GM23338 (cell line): ENCODE measurements around the gene SGK1.

Experiments
- EZH2 ChIP-seq: fragments of 200-600 bp; sonication (generic); IDR thresholded peaks from one replicate; pipeline ENCODE4 v1.8.0; 2017; ENCODE audit warnings: antibody characterized with exemption, mild to moderate bottlenecking, low read depth; ENCODE audit not compliant: unreplicated experiment
- EZH2phosphoT487 ChIP-seq: fragments of 200-600 bp; sonication (generic); IDR thresholded peaks from one replicate; pipeline ENCODE4 v1.8.1; 2018; ENCODE audit warnings: antibody characterized with exemption; ENCODE audit not compliant: unreplicated experiment
- JUNB ChIP-seq: IDR thresholded peaks from one replicate; pipeline ENCODE4 v1.6.1; 2016; ENCODE audit warnings: antibody characterized with exemption; ENCODE audit not compliant: unreplicated experiment
- POLR2AphosphoS5 ChIP-seq: IDR thresholded peaks from 2 replicates; pipeline ENCODE4 v1.6.1; 2016; ENCODE audit warnings: antibody characterized with exemption, low read depth
- STAT1 ChIP-seq: IDR thresholded peaks from one replicate; pipeline ENCODE4 v1.6.1; 2016; ENCODE audit warnings: antibody characterized with exemption; ENCODE audit not compliant: unreplicated experiment
- ZNF114 ChIP-seq: fragments of 250-450 bp; sonication (Bioruptor Pico); IDR thresholded peaks from 2 replicates; pipeline ENCODE4 v1.5.0; 2020; ENCODE audit warnings: mild to moderate bottlenecking, moderate library complexity
- TF ChIP-seq, protein P1 (sequence below), 2 experiments: fragments of 200-600 bp in 1 of 2; sonication (generic) in 1 of 2; conservative IDR thresholded peaks; 2 replicates each; pipeline versions ENCODE4 v1.5.1 to v1.6.1; 2016 to 2017; ENCODE audit warnings: antibody characterized with exemption in 2 of 2, low read depth in 2 of 2, mild to moderate bottlenecking in 2 of 2, moderate library complexity in 1 of 2
- TF ChIP-seq, protein P2 (sequence below): IDR thresholded peaks from one replicate; pipeline ENCODE4 v1.6.1; 2018; ENCODE audit warnings: antibody characterized with exemption; ENCODE audit not compliant: unreplicated experiment

DNA sequence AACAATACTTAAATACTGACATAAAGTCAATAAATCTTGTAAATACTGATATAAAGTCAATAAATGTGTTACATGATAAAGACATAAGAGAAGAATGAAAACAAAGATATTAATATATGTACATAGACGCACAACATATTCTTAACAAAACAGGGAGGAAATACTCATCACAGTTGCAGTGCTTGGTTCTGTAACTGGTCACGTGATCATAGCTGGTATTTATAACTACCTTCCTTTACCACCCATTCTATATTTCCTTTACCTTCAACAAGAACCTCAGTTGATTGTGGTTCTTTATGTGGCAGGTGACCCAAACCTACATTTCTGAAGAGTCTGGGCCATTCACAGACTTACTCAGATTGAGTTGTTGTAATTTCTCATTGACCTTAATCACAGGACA, 131.6 kb downstream of the SGK1 start:
- TF ChIP-seq EZH2 (no peak), STAT1 (no peak), JUNB (no peak), POLR2AphosphoS5 (no peak), EZH2phosphoT487 (no peak), ZNF114 (CRISPR knock-in tag) (no peak)
- TF ChIP-seq, protein P1, sequence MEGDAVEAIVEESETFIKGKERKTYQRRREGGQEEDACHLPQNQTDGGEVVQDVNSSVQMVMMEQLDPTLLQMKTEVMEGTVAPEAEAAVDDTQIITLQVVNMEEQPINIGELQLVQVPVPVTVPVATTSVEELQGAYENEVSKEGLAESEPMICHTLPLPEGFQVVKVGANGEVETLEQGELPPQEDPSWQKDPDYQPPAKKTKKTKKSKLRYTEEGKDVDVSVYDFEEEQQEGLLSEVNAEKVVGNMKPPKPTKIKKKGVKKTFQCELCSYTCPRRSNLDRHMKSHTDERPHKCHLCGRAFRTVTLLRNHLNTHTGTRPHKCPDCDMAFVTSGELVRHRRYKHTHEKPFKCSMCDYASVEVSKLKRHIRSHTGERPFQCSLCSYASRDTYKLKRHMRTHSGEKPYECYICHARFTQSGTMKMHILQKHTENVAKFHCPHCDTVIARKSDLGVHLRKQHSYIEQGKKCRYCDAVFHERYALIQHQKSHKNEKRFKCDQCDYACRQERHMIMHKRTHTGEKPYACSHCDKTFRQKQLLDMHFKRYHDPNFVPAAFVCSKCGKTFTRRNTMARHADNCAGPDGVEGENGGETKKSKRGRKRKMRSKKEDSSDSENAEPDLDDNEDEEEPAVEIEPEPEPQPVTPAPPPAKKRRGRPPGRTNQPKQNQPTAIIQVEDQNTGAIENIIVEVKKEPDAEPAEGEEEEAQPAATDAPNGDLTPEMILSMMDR (conservative IDR thresholded peaks at IDR 0.05; ENCODE audit: low read depth in 2 of 2) = no peak
- TF ChIP-seq, protein P2, sequence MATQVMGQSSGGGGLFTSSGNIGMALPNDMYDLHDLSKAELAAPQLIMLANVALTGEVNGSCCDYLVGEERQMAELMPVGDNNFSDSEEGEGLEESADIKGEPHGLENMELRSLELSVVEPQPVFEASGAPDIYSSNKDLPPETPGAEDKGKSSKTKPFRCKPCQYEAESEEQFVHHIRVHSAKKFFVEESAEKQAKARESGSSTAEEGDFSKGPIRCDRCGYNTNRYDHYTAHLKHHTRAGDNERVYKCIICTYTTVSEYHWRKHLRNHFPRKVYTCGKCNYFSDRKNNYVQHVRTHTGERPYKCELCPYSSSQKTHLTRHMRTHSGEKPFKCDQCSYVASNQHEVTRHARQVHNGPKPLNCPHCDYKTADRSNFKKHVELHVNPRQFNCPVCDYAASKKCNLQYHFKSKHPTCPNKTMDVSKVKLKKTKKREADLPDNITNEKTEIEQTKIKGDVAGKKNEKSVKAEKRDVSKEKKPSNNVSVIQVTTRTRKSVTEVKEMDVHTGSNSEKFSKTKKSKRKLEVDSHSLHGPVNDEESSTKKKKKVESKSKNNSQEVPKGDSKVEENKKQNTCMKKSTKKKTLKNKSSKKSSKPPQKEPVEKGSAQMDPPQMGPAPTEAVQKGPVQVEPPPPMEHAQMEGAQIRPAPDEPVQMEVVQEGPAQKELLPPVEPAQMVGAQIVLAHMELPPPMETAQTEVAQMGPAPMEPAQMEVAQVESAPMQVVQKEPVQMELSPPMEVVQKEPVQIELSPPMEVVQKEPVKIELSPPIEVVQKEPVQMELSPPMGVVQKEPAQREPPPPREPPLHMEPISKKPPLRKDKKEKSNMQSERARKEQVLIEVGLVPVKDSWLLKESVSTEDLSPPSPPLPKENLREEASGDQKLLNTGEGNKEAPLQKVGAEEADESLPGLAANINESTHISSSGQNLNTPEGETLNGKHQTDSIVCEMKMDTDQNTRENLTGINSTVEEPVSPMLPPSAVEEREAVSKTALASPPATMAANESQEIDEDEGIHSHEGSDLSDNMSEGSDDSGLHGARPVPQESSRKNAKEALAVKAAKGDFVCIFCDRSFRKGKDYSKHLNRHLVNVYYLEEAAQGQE = no peak
